Stimulated activated CD8-positive, alpha-beta memory T cell treated with anti-CD3 and anti-CD28 coated beads, Interleukin-15, amount 100 ng/mL, for 24 hours (primary cell): ENCODE results near the gene C1orf232.

Source experiments
- DNase-seq: peaks from one replicate; pipeline ENCODE4 v3.0.0-alpha.2; 2020; ENCODE audit warnings: low read depth

C1orf232 gene

GRCh38 chr1:26177182-26177684 lies 8.5 kb upstream of the C1orf232 start, which contains the start of gene CNKSR1:
CNKSR1 (plus strand) TSS chr1:26177491; CDS start chr1:26177548, 57 bp downstream.
- DNase-seq = no peak

DNA sequence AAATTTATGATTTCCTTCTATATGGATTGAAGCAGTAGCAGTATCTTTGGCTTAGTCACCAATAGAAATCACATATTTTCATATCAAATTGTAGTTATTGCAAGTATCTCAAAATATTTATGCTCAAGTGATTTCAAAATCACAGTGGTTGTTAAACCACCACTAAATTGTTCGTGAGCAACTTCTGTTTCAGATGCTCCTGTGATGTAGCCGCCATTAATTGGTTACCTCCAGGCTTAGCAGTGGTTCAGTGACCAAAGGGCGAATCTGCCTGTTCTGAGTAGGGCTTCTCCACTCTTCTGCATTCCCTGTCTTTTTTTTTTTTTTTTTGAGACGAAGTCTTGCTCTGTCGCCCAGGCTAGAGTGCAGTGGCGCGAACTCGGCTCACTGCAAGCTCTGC lies 6.6 kb upstream of the C1orf232 start:
- DNase-seq = no peak

DNA sequence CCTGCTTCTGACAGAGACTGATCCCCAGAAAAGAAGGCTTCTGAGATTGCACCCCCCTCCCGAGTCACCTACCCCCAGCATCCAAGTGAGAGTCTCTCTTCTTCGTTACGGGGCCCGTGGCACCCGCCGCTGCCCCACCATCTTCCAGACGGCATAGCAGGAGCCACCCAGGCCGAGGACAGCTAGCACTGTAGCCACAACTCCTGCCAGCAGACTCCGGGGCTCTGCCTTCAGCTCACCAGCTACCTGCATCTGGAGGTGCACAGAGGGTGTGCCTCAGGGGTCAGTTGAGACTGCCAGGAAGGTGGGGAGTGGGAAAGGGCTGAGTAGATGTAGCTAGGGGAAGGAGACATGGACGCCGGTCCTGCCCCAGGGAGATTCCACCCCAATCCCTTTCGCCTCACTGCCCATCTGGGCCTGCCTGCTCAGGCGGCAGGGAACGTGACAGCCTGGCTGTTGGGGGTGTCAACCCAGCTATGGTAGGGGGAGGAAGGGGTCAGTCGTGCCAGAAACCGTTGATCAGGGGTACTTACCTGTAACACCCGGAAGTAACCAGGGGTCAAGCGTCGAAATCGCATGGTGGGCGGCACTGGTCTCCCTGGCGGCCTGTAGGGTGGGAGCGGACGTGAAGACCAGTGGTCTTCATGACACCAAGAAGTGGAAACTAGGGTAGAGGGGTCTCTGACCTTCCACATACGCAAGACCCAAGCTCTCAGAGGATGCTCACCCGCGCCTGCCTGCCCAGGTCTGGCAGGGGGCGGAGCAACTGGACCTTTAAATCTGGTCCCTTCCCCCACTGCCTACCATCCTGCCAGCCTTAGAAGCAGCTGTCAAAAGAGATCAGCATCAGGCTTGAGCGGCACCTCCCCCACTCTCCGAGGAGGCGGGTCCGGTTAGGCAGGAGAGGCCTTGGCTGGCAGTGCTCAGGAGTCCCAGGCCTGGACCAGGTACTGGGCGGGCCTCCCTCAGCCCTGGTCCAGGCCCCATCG lies 2.6 kb upstream of the C1orf232 start, which contains the start of gene ZNF593OS:
Gene ZNF593OS (minus strand): TSS at position 749 of the 989 bp plus-strand sequence. CDS start 171 bp downstream, at position 578.
- no peak for DNase-seq

GRCh38 chr1:26170472-26170821 lies 1.7 kb upstream of the C1orf232 start:
- DNase-seq = no peak

GRCh38 chr1:26169669-26170471 lies 1.1 kb upstream of the C1orf232 start, which contains the start of gene ZNF593:
ZNF593 (plus strand) TSS chr1:26169908; CDS start chr1:26169984, 76 bp downstream.
- peak; percentile 76 for DNase-seq

DNA sequence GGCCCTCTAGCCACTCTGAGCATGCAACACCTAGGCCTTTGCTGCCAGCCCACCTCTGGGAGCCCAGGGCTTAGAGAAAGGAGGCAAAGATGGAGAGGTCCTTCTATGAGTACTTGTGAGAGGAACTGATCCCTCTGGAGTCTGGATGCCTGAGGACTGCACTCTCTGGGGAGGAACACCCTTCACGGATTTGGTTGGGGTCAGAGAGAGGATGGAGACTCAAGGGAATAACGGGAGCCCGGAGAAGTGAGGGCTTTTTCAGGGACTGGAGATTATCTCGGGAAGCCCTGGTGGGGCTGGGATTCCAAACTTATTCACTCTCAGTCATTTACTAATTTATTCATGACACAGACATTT lies 413 bp upstream of the C1orf232 start:
- no peak for DNase-seq

DNA sequence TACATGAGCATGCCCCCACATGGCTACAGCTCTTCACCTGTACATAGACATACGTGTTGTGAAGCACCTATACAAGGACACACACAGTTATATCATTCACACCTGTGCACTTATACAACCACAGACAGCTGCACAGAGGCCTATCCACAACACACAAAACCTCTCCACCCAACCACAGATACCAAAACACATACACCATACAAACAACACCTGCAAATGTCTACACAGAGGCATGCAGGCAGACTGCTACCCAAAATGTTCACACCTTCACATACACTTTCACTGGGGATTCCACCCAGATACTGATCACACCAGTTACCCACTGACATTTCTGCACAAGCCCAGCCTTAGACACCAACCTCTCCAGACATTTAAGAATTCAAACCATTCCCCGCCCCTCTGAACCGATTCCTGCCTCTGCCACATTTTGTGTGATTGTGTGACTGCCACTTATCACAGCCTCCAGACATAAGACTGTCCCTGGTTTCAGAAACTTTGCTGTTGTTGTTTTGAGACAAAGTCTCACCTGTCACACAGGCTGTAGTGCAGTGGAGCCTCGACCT lies 2.0 kb downstream of the C1orf232 start:
- DNase-seq = no peak

DNA sequence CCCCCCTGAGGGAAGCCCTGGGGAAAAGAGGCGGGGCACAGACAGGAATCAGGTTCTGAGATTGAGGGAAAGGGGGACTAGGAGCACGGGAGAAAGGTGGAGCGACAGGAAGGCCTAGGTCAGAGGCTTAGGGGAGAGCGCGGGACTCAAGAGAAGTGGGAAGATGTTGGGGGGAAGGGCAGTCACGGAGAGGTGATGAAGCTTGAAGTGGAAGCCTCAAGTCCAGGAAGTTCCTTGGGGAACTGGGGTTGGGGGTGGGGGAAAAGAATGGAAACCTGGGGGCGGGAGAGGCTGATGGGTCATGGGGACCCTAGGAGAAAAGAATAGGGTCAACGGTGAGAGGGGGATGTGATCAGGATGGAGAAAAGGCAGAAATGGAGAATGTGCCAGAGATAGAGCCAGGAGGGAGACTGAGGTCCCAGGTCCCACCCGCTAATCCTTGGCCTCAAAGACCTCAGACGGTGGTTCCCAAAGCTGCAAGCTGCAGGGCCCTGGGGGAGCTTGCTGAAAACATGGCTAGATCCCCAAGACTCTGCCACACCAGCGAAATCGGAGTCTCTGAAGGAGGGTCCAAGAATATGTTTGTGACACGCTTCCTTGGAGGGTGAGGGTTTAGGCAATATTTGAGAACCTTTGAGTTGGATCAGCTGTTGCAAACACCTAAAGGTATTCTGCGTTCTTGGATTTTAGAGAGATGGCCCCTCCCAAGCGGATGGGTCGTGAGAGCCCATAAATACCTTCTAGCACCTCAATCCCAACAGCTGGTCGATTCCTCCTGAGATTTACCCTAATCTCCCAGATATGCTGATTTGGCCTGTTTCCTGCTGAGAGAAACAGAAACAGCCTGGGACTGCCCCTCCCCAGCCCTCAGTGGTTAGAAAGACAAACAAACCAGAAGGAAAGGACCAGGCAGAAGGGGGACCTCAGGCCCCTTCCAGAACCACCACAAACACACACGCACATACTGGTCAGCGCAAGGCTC lies 3.6 kb downstream of the C1orf232 start:
- no peak for DNase-seq

DNA sequence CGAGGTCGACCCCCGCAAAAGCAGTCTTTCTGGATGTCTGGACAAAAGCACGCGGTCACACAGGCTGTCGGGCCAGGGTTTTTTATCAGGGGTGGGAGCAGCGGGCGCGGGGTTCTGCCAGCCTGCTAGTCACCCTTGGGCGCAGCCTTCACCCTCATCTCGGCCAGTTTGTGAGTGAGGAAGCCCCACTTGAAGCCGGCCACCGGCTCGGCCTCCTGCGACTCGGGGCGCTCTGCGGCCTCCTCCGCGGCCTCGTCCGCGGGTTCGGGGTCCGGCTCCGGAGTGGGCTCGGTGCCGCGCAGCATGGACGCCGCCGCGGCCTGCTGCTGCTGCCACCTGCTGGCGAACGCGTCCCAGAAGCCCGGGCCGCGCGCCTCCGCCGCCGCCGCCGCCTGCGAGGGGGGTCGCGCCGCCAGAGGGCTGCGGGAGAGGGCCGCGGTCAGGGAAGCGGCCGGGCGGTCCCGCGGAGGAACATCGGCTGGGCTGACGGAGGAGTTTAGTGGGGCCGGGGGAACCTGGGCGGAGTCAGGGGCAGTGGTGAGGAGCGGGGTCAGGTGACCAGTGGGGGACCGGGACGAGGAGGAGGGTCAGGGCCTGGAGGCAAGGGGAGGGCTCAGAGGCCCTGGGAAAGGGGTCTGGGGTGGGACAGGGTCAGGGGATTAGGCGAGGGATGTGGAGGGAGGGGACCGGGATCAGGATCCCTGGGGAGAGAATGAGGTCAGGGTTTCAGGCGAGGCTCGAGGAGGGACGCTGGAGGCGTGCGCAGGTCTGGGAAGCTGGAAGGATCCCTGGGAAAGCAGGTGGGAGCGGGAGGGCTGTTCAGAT lies 4.5 kb downstream of the C1orf232 start:
- DNase-seq = peak; percentile 22

- no peak for DNase-seq
Measured at GRCh38 chr1:26163684-26164035, 5.1 kb downstream of the C1orf232 start.

DNA sequence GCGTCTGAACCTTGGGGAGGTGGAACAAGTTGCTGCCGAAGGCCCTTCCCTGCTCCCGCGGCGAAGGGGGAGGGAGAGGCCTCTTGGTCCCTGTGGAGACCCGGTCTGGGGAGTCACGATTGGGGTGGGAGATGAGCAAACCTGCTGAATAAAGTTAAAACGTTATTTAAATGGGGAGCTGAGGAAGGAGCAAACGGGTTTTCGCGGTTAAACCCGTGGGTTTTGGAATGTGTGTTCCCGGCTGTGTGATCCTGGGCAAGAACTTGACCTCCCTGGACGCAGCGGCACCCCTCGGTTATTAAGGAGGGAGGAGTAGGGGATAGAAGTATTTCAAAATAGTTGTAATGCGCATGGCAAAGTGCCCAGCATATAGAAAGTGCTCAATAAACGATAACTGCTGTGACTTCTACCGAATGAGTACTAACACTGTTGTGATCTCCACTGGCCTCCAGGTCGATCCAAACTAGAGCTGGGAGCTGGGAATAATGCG lies 6.5 kb downstream of the C1orf232 start:
- no peak for DNase-seq

DNA sequence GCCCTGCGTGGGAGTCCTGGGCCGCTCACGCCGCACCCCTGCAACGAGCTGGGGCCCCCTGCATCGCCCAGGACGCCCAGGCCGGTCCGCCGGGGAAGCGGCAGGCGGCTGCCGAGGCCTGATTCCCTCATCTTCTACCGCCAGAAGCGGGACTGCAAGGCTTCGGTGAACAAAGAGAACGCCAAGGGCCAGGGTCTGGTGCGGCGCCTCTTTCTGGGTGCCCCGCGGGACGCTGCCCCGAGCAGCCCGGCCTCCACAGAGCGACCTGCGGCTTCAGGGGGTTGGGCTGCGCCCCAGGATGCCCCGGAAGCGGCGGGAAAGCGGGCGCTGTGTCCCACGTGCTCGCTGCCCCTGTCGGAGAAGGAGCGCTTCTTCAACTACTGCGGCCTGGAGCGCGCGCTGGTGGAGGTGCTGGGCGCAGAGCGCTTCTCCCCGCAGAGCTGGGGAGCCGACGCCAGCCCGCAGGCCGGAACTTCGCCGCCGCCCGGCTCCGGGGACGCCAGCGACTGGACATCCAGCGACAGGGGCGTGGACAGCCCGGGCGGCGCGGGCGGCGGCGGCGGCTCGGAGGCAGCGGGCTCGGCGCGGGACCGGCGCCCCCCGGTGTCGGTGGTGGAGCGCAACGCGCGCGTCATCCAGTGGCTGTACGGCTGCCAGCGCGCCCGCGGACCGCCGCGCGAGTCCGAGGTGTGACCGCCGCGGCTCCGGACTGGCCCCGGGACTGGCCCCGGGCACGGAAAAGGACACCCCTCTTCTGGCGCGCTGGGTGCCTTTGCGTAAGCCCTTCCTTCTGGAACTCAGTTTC lies 7.1 kb downstream of the C1orf232 start:
- DNase-seq = no peak

- no peak for DNase-seq
Measured at GRCh38 chr1:26160527-26161414, 8.0 kb downstream of the C1orf232 start.

DNA sequence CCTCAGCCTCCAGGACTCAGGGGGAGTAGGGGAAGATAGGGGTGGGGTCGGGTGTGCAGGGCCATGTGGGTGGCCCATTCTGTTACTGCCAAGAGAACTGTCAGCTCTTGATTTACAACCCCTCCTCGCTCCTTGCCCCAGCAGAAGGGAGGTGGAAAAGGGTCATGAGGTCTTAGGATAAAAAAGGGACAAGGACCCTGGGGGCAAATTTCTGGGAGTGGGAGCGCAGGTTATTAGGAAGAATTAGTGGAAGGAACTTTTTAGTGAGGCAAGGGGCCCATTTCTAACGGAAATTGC lies 9.1 kb downstream of the C1orf232 start:
- no peak for DNase-seq

- no peak for DNase-seq
Measured at GRCh38 chr1:26158908-26159742, 9.6 kb downstream of the C1orf232 start, which contains the start of gene FAM110D. FAM110D (plus strand) TSS chr1:26159079; CDS start chr1:26161292, 2,213 bp downstream.

DNA sequence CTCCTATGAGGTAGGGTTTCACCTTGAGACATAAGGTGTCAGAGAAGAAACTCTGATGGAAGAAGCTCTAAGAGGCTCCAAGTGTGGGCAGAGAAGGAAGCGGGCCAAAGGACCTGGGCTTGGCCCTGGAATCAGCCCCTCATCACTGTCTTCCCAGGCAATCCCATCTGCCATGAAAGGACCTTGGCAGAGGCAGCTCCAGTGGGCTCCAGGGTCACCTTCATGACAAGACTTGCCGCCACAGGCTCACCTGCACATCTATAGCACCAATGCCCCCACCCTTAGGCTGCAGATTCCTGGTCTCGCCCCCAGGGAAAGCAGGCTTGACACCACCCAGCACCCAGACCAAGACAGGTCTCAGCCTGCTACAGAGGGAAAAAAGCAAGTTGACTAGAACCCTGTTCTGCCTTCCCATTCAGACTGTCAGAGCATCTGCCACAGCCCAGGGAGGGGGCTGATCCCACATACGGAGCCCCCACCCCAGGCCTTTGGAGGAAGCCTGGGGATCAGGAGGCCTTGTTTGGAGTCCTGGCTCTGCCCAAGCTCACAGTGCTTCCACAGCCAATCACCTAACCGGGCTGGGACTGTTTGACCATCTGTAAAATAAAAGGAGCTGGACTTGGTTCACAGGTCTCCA lies 10.4 kb downstream of the C1orf232 start:
- no peak for DNase-seq
